Measurements from ENCODE around the gene CHD5. TPM values are rescaled to one million over a fixed set of nuclear protein-coding genes. Genes with fewer than 3 reads are reported as not detected.
"Not testable (repeated sequence)": the region's sequence is repeated elsewhere in the genome, so short reads cannot be mapped to it uniquely, and the experiment has no call there.

CHD5 gene
- total and polyA plus RNA-seq, 5 donors from 2014 or later, result not detected

- Mint-ChIP-seq H3K27me3 (no peaks in the 10 kb centered on the region), H3K27ac (no peak overlapping the region), H3K9me3 (no peaks in the 10 kb centered on the region), H3K4me3 (no peak overlapping the region), H3K36me3 (peaks cover 16% of the 10 kb centered on the region), H3K4me1 (peaks cover 0 to 5% (median 2%) of the 10 kb centered on the region in 4 donors)
- no peak for ATAC-seq (ENCODE audit: low read depth in 2 of 2)
- Histone ChIP-seq H3K27me3 (ENCODE audit: control insufficient read depth, insufficient read depth, low read length) (no peaks in the 10 kb centered on the region), H3K36me3 (ENCODE audit: control insufficient read depth, insufficient read depth, low read length) (peaks cover 84% of the 10 kb centered on the region), H3K4me1 (ENCODE audit: control insufficient read depth, insufficient read depth, low read length, poor library complexity, severe bottlenecking) (no peaks in the 10 kb centered on the region), H3K4me3 (ENCODE audit: low read depth, low read length) (no peak overlapping the region), H3K9me3 (ENCODE audit: control insufficient read depth in 2 of 2, low read length in 2 of 2) (no peaks in the 10 kb centered on the region), H3K27ac (ENCODE audit: insufficient read depth, low read length, poor library complexity, severe bottlenecking) (no peak overlapping the region)
- no peak for DNase-seq
Observed at GRCh38 chr1:6077919-6078318, 102.2 kb downstream of the CHD5 start.

GRCh38 chr1:6077506-6077905 is 102.6 kb downstream of the CHD5 start:
- no peak for DNase-seq
- no peak overlapping the region for H3K27ac ChIP-seq (ENCODE audit: insufficient read depth, low read length, poor library complexity, severe bottlenecking)
- Mint-ChIP-seq H3K27me3 (no peaks in the 10 kb centered on the region), H3K4me3 (no peak overlapping the region), H3K9me3 (no peaks in the 10 kb centered on the region), H3K27ac (no peak overlapping the region), H3K4me1 (peaks cover 0 to 5% (median 2%) of the 10 kb centered on the region in 4 donors), H3K36me3 (peaks cover 16% of the 10 kb centered on the region)
- no peak for ATAC-seq (ENCODE audit: low read depth in 2 of 2)
- no peaks in the 10 kb centered on the region for H3K4me1 ChIP-seq (ENCODE audit: control insufficient read depth, insufficient read depth, low read length, poor library complexity, severe bottlenecking)
- no peak overlapping the region for H3K4me3 ChIP-seq (ENCODE audit: low read depth, low read length)
- no peaks in the 10 kb centered on the region for H3K27me3 ChIP-seq (ENCODE audit: control insufficient read depth, insufficient read depth, low read length)
- no peaks in the 10 kb centered on the region for H3K9me3 ChIP-seq (ENCODE audit: control insufficient read depth in 2 of 2, low read length in 2 of 2)
- peaks cover 82% of the 10 kb centered on the region for H3K36me3 ChIP-seq (ENCODE audit: control insufficient read depth, insufficient read depth, low read length)

GRCh38 chr1:6077061-6077460 is 103.1 kb downstream of the CHD5 start:
- not testable (repeated sequence) for ATAC-seq (ENCODE audit: low read depth in 2 of 2); H3K4me3 Mint-ChIP-seq; H3K27ac Mint-ChIP-seq; H3K27me3 Mint-ChIP-seq; H3K27me3 ChIP-seq (ENCODE audit: control insufficient read depth, insufficient read depth, low read length); H3K4me3 ChIP-seq (ENCODE audit: low read depth, low read length); H3K9me3 ChIP-seq (ENCODE audit: control insufficient read depth in 2 of 2, low read length in 2 of 2); H3K4me1 Mint-ChIP-seq; H3K27ac ChIP-seq (ENCODE audit: insufficient read depth, low read length, poor library complexity, severe bottlenecking); H3K9me3 Mint-ChIP-seq; DNase-seq; H3K4me1 ChIP-seq (ENCODE audit: control insufficient read depth, insufficient read depth, low read length, poor library complexity, severe bottlenecking)
- peaks cover 16% of the 10 kb centered on the region for H3K36me3 Mint-ChIP-seq
- H3K36me3 ChIP-seq (ENCODE audit: control insufficient read depth, insufficient read depth, low read length), result peaks cover 79% of the 10 kb centered on the region

GRCh38 chr1:6075748-6076147 is 104.4 kb downstream of the CHD5 start:
- H3K36me3 Mint-ChIP-seq, result peaks cover 16% of the 10 kb centered on the region
- peak overlapping the region in 2 of 3 donors; percentile 54 to 79 for H3K27ac Mint-ChIP-seq
- peak in 1 of 3 donors; percentile 28 for DNase-seq
- H3K4me1 ChIP-seq (ENCODE audit: control insufficient read depth, insufficient read depth, low read length, poor library complexity, severe bottlenecking), result no peaks in the 10 kb centered on the region
- no peak for ATAC-seq (ENCODE audit: low read depth in 2 of 2)
- no peak overlapping the region for H3K4me3 ChIP-seq (ENCODE audit: low read depth, low read length)
- H3K4me3 Mint-ChIP-seq, result no peak overlapping the region
- H3K27me3 Mint-ChIP-seq, result no peaks in the 10 kb centered on the region
- no peak overlapping the region for H3K27ac ChIP-seq (ENCODE audit: insufficient read depth, low read length, poor library complexity, severe bottlenecking)
- peaks cover 71% of the 10 kb centered on the region for H3K36me3 ChIP-seq (ENCODE audit: control insufficient read depth, insufficient read depth, low read length)
- no peaks in the 10 kb centered on the region for H3K27me3 ChIP-seq (ENCODE audit: control insufficient read depth, insufficient read depth, low read length)
- H3K9me3 ChIP-seq (ENCODE audit: control insufficient read depth in 2 of 2, low read length in 2 of 2), result no peaks in the 10 kb centered on the region
- H3K9me3 Mint-ChIP-seq, result no peaks in the 10 kb centered on the region
- peaks cover 0 to 7% (median 3%) of the 10 kb centered on the region in 4 donors for H3K4me1 Mint-ChIP-seq

- ATAC-seq (ENCODE audit: low read depth in 2 of 2) (no peak), DNase-seq (no peak)
- H3K36me3 Mint-ChIP-seq, result peaks cover 10% of the 10 kb centered on the region
- no peaks in the 10 kb centered on the region for H3K27me3 ChIP-seq (ENCODE audit: control insufficient read depth, insufficient read depth, low read length)
- H3K36me3 ChIP-seq (ENCODE audit: control insufficient read depth, insufficient read depth, low read length), result peaks cover 59% of the 10 kb centered on the region
- no peak overlapping the region for H3K27ac ChIP-seq (ENCODE audit: insufficient read depth, low read length, poor library complexity, severe bottlenecking)
- H3K4me3 Mint-ChIP-seq, result no peak overlapping the region
- H3K9me3 Mint-ChIP-seq, result no peaks in the 10 kb centered on the region
- no peak overlapping the region for H3K4me3 ChIP-seq (ENCODE audit: low read depth, low read length)
- no peaks in the 10 kb centered on the region for H3K27me3 Mint-ChIP-seq
- H3K4me1 Mint-ChIP-seq, result peaks cover 0 to 10% (median 7%) of the 10 kb centered on the region in 4 donors
- H3K27ac Mint-ChIP-seq, result no peak overlapping the region
- no peaks in the 10 kb centered on the region for H3K4me1 ChIP-seq (ENCODE audit: control insufficient read depth, insufficient read depth, low read length, poor library complexity, severe bottlenecking)
- H3K9me3 ChIP-seq (ENCODE audit: control insufficient read depth in 2 of 2, low read length in 2 of 2), result no peaks in the 10 kb centered on the region
Observed at GRCh38 chr1:6074192-6074901, 105.8 kb downstream of the CHD5 start.

GRCh38 chr1:6073480-6074053 is 106.6 kb downstream of the CHD5 start:
- Histone ChIP-seq H3K27me3 (ENCODE audit: control insufficient read depth, insufficient read depth, low read length) (no peaks in the 10 kb centered on the region), H3K36me3 (ENCODE audit: control insufficient read depth, insufficient read depth, low read length) (peaks cover 53% of the 10 kb centered on the region), H3K27ac (ENCODE audit: insufficient read depth, low read length, poor library complexity, severe bottlenecking) (no peak overlapping the region), H3K4me3 (ENCODE audit: low read depth, low read length) (no peak overlapping the region), H3K4me1 (ENCODE audit: control insufficient read depth, insufficient read depth, low read length, poor library complexity, severe bottlenecking) (no peaks in the 10 kb centered on the region), H3K9me3 (ENCODE audit: control insufficient read depth in 2 of 2, low read length in 2 of 2) (no peaks in the 10 kb centered on the region)
- ATAC-seq (ENCODE audit: low read depth in 2 of 2), result no peak
- Mint-ChIP-seq H3K27ac (no peak overlapping the region), H3K4me1 (peaks cover 0 to 11% (median 8%) of the 10 kb centered on the region in 4 donors), H3K4me3 (no peak overlapping the region), H3K36me3 (peaks cover 9% of the 10 kb centered on the region), H3K27me3 (no peaks in the 10 kb centered on the region), H3K9me3 (no peaks in the 10 kb centered on the region)
- no peak for DNase-seq

- Histone ChIP-seq H3K36me3 (ENCODE audit: control insufficient read depth, insufficient read depth, low read length) (peaks cover 51% of the 10 kb centered on the region), H3K4me1 (ENCODE audit: control insufficient read depth, insufficient read depth, low read length, poor library complexity, severe bottlenecking) (no peaks in the 10 kb centered on the region), H3K27ac (ENCODE audit: insufficient read depth, low read length, poor library complexity, severe bottlenecking) (no peak overlapping the region), H3K4me3 (ENCODE audit: low read depth, low read length) (no peak overlapping the region), H3K27me3 (ENCODE audit: control insufficient read depth, insufficient read depth, low read length) (no peaks in the 10 kb centered on the region), H3K9me3 (ENCODE audit: control insufficient read depth in 2 of 2, low read length in 2 of 2) (no peaks in the 10 kb centered on the region)
- Mint-ChIP-seq H3K4me3 (no peak overlapping the region), H3K4me1 (peaks cover 0 to 11% (median 7%) of the 10 kb centered on the region in 4 donors), H3K36me3 (peaks cover 9% of the 10 kb centered on the region), H3K27me3 (no peaks in the 10 kb centered on the region), H3K27ac (no peak overlapping the region), H3K9me3 (no peaks in the 10 kb centered on the region)
- ATAC-seq (ENCODE audit: low read depth in 2 of 2) (no peak), DNase-seq (no peak)
Observed at GRCh38 chr1:6072774-6073479, 107.2 kb downstream of the CHD5 start.

Data from CD4-positive, CD25-positive, alpha-beta regulatory T cell (primary cell).